Epithelial cell of esophagus (primary cell): Measurements from ENCODE around the gene EML4.

Source experiments
- DNase-seq: peaks from one replicate; pipeline ENCODE4 v3.0.0; 2010; ENCODE audit warnings: low read depth
- H3K4me3 ChIP-seq: 2 replicates; pipeline ENCODE4 v1.5.1; 2011; ENCODE audit warnings: mild to moderate bottlenecking, low read length, control low read depth
- TF ChIP-seq, protein P1 (sequence below): IDR thresholded peaks from 2 replicates; pipeline ENCODE4 v1.5.1; 2011; ENCODE audit warnings: low read depth, mild to moderate bottlenecking, low read length, control low read depth, inconsistent platforms; ENCODE audit not compliant: insufficient read depth; ENCODE audit errors: missing control alignments

Gene EML4

DNA sequence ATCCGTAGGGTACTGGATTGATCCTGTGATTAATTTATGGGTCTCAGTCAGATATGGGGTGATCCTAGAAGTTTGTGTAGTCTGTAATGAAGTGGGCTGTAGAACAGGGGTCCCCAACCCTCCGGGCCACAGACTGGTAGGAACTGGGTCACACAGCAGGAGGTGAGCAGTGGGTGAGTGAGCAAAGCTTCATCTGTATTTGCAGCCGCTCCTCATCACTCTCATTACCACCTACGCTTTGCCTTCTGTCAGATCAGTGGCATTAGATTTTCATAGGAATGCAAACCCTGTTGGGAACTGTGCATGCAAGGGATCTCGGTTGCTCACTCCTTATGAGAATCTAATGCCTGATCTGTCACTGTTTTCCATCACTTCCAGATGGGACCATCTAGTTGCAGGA is 48.8 kb downstream of the EML4 start:
- no peak overlapping the region for H3K4me3 ChIP-seq
- DNase-seq, result no peak
- TF ChIP-seq, protein P1, sequence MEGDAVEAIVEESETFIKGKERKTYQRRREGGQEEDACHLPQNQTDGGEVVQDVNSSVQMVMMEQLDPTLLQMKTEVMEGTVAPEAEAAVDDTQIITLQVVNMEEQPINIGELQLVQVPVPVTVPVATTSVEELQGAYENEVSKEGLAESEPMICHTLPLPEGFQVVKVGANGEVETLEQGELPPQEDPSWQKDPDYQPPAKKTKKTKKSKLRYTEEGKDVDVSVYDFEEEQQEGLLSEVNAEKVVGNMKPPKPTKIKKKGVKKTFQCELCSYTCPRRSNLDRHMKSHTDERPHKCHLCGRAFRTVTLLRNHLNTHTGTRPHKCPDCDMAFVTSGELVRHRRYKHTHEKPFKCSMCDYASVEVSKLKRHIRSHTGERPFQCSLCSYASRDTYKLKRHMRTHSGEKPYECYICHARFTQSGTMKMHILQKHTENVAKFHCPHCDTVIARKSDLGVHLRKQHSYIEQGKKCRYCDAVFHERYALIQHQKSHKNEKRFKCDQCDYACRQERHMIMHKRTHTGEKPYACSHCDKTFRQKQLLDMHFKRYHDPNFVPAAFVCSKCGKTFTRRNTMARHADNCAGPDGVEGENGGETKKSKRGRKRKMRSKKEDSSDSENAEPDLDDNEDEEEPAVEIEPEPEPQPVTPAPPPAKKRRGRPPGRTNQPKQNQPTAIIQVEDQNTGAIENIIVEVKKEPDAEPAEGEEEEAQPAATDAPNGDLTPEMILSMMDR, result no peak

DNA sequence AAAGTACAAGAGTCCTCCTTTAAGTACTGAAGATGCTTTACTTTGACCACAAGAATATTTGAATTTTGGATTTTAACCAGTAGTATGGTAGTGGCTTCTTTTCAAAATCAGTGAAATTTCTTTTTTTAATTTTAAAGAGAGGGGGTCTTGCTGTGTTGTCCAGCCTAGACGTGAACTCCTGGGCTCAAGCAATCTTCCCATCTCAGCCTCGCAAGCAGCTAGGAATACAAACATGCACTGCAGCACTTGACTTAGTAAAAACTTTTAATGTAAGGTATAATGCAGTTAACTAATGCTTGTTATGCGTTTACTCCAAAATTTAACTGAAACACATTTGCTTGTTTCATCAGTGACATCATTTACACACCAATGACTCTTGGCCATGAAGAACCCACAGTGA is 49.6 kb downstream of the EML4 start:
- DNase-seq, result no peak
- TF ChIP-seq, protein P1, result no peak

DNA sequence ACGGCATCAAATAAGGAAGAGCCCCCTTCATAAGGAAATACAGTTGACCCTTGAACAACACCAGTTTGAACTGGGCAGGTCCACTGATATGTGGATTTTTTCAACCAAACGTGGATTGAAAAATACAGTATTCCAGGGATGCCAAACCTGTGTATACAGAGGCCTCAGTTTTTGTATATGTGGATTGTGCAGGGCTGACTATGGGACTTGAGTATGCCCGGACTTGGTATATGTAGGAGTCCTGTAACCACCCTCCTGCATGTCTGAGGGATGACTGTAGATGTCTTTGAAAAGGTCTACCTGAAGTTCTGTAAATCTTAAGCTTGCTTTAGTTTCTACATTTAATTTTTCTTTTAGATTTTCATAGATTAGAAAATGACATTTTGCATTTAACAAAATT is 50.0 kb downstream of the EML4 start:
- no peak for DNase-seq
- H3K4me3 ChIP-seq, result no peak overlapping the region
- TF ChIP-seq, protein P1, result no peak

More for the DNA sequence above, 49.6 kb downstream of the EML4 start:
- no peak overlapping the region for H3K4me3 ChIP-seq

DNA sequence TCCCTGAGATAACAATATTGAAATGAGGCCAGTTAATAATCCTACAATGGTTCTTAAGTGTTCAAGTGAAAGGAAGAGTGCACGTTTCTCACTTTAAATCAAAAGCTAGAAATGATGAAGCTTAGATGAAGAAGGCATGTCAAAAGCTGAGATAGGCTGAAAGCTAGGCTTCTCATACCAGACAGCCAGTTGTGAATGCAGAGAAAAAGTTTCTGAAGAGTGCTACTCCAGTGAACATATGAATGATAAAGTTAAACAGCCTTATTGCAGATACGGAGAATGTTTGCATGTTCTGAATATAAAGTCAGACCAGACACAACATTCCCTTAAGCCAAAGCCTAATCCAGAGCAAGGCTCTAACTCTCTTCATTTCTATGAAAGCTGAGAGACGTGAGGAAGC is 51.4 kb downstream of the EML4 start:
- no peak for DNase-seq
- TF ChIP-seq, protein P1, result no peak
- no peak overlapping the region for H3K4me3 ChIP-seq

DNA sequence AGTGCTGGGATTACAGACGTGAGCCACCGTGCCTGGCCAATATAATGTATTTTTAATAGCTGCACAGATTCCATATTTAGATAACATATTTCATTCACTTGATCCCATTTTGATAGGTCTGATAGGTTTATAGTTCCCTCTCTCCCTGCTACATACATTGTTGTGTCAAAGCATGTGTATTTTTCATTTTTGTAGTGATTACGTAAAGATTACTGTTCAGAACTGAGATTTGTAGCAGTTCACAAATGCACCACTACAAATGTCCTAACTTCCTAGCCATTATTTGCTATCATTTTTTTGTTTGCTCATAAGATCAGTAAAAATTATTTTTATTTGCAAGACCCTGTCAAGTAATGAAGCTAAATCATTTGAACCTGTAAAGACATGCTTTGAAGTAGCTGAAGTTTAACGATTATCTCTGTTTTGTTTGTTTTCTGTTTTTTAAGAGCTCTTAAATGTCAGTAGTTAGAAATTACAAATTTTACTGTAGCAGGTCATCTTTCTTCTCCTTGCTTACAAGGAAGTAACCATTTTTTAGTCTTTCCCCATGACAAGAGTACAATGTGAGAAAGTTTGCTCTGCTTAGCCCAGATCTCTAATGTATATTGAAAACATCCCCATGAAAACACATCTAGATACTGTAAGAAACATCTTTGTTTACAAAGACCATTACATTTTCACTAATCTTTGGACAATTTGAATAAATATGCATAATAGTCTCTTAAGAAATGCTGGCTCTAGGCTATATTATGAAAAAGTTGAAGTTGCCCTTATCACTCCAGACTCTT is 54.1 kb downstream of the EML4 start:
- TF ChIP-seq, protein P1, result no peak
- H3K4me3 ChIP-seq, result no peak overlapping the region
- DNase-seq, result no peak

DNA sequence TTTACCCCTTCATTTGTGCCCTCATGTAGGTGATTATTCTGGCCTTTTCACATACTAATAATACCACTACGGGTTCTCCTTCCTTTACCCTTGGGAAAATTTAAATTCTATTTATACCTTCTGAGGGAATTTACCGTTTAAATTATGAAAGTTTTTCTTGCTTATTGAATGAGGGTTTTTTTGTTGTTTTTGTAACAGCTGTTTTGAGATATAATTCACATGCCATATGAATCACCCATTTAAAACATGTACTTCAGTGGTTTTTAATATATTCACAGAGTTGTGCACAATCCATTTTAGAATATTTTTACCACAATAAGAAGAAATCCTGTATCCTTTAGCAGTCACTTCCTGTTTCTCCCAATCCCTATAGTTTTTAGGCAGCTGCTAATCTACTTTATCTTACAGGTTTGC is 54.7 kb downstream of the EML4 start:
- H3K4me3 ChIP-seq, result no peak overlapping the region
- TF ChIP-seq, protein P1, result no peak
- no peak for DNase-seq
